ENCODE measurements around the gene MACROD2. TPM values are rescaled to one million over a fixed set of nuclear protein-coding genes. Genes with fewer than 3 reads are reported as not detected.

Gene MACROD2
- total RNA-seq, 4 donors from 2014 or later = 12.6 to 60.3 (median 18.9) TPM

DNA sequence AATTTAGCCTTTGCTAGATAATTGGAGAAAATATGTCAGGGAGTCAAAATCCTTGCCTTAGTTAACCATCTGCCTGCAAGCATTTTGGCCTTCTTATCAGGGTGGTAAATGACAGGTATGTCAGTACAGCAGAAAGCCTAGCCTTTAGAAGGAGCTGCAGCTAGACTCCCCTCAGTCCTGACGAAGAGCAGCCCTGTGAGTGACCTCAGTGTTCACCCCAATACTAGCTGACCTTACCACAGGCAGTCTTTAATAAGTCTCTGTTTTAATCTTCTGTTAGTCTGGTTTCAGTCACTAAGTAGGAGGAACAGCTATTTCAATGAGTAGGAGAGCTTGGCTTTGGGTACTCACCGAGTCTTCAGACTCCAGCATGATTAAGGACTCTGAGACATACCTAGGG is 682.1 kb downstream of the MACROD2 start:
- no peak for DNase-seq (ENCODE audit: low spot score in 2 of 2)
- Histone ChIP-seq H3K36me3 (no peaks in the 10 kb centered on the region), H3K27ac (no peak overlapping the region), H3K27me3 (no peaks in the 10 kb centered on the region), H3K4me3 (no peak overlapping the region), H3K9me3 (no peaks in the 10 kb centered on the region), H3K4me1 (no peaks in the 10 kb centered on the region)
- no peak for TF ChIP-seq EP300 (IDR thresholded peaks at IDR 0.05)
- TF ChIP-seq POLR2AphosphoS5 (IDR thresholded peaks at IDR 0.05) = no peak
- TF ChIP-seq POLR2A (IDR thresholded peaks at IDR 0.05) = no peak
- TF ChIP-seq, protein P1, sequence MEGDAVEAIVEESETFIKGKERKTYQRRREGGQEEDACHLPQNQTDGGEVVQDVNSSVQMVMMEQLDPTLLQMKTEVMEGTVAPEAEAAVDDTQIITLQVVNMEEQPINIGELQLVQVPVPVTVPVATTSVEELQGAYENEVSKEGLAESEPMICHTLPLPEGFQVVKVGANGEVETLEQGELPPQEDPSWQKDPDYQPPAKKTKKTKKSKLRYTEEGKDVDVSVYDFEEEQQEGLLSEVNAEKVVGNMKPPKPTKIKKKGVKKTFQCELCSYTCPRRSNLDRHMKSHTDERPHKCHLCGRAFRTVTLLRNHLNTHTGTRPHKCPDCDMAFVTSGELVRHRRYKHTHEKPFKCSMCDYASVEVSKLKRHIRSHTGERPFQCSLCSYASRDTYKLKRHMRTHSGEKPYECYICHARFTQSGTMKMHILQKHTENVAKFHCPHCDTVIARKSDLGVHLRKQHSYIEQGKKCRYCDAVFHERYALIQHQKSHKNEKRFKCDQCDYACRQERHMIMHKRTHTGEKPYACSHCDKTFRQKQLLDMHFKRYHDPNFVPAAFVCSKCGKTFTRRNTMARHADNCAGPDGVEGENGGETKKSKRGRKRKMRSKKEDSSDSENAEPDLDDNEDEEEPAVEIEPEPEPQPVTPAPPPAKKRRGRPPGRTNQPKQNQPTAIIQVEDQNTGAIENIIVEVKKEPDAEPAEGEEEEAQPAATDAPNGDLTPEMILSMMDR (IDR thresholded peaks at IDR 0.05) = no peak
- WGBS = 55% methylated on average over 2 of the region's 2 CpGs

DNA sequence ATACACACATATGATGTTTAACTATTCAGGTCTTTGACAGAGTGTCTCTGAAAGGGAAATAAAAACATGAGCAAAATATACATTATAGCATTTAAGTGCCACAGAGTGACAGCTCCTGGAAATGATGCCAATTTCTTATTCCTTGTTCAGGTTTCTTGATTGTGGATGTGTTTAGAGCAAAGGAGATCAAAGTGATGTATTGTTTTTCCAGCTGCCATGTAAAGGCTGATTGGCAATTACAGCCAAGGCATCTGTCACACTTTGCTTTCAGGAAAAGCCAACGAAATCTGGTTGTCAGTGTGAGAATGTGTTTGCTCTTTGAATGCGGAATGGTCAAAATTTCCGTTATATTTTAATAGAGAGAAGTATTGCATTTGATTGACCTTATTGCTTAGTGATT is 689.9 kb downstream of the MACROD2 start:
- H3K27ac ChIP-seq = no peak overlapping the region
- no peaks in the 10 kb centered on the region for H3K36me3 ChIP-seq
- H3K27me3 ChIP-seq = no peaks in the 10 kb centered on the region
- DNase-seq (ENCODE audit: low spot score in 2 of 2) = no peak
- H3K4me1 ChIP-seq = no peaks in the 10 kb centered on the region
- 88% methylated on average over 3 of the region's 3 CpGs for WGBS
- H3K4me3 ChIP-seq = no peak overlapping the region
- no peaks in the 10 kb centered on the region for H3K9me3 ChIP-seq
- TF ChIP-seq POLR2A (IDR thresholded peaks at IDR 0.05) (no peak), EP300 (IDR thresholded peaks at IDR 0.05) (no peak), POLR2AphosphoS5 (IDR thresholded peaks at IDR 0.05) (no peak)
- TF ChIP-seq, protein P1 (IDR thresholded peaks at IDR 0.05) = no peak

DNA sequence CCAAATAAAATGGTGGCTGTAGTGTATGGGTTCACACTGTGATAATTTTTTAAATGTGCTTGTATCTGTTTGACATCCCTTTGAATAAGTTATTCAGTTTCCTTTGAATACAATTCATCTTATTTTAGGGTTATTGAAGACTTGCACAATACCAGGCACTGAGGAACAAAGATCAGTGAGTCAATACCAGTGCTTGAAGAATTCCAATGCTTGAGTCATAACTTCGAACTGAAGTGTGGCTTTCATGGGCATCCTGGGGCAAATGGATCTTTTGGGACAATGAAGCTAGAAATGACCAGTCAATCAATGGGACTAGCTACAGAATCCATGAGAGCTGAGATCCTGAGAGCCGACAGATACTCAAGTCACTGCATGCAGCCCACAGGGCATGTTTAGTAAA is 692.0 kb downstream of the MACROD2 start:
- no peak for DNase-seq (ENCODE audit: low spot score in 2 of 2)
- Histone ChIP-seq H3K36me3 (no peaks in the 10 kb centered on the region), H3K9me3 (no peaks in the 10 kb centered on the region), H3K4me1 (no peaks in the 10 kb centered on the region), H3K27me3 (no peaks in the 10 kb centered on the region), H3K4me3 (no peak overlapping the region), H3K27ac (no peak overlapping the region)
- no peak for TF ChIP-seq POLR2A (IDR thresholded peaks at IDR 0.05)
- no peak for TF ChIP-seq EP300 (IDR thresholded peaks at IDR 0.05)
- no peak for TF ChIP-seq POLR2AphosphoS5 (IDR thresholded peaks at IDR 0.05)
- TF ChIP-seq, protein P1 (IDR thresholded peaks at IDR 0.05) = no peak
- 76% methylated on average over 2 of the region's 2 CpGs for WGBS

DNA sequence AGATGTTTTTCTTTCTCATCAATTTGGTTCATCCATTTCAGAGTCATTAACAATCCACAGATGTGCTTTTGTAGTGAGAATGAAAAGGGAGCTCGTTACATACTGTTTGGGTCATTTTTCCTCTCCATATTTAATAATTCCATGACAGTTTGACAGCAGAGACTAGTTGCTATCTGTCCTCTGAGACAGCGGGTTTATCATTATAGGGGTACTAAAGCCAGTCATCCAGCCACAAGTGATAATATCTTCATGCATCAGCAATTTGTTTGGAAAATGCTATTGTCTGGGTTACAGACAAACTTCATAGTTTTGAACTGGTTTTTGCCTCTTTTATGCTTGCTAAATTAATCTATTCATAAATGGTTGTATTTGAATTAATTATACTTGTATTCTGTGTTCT is 692.7 kb downstream of the MACROD2 start:
- H3K4me1 ChIP-seq = no peaks in the 10 kb centered on the region
- H3K4me3 ChIP-seq = no peak overlapping the region
- DNase-seq (ENCODE audit: low spot score in 2 of 2) = no peak
- TF ChIP-seq POLR2A (IDR thresholded peaks at IDR 0.05) (no peak), POLR2AphosphoS5 (IDR thresholded peaks at IDR 0.05) (no peak), EP300 (IDR thresholded peaks at IDR 0.05) (no peak)
- TF ChIP-seq, protein P1 (IDR thresholded peaks at IDR 0.05) = no peak
- no peaks in the 10 kb centered on the region for H3K9me3 ChIP-seq
- H3K36me3 ChIP-seq = no peaks in the 10 kb centered on the region
- H3K27ac ChIP-seq = no peak overlapping the region
- no peaks in the 10 kb centered on the region for H3K27me3 ChIP-seq
- 66% methylated on average over 2 of the region's 2 CpGs for WGBS

DNA sequence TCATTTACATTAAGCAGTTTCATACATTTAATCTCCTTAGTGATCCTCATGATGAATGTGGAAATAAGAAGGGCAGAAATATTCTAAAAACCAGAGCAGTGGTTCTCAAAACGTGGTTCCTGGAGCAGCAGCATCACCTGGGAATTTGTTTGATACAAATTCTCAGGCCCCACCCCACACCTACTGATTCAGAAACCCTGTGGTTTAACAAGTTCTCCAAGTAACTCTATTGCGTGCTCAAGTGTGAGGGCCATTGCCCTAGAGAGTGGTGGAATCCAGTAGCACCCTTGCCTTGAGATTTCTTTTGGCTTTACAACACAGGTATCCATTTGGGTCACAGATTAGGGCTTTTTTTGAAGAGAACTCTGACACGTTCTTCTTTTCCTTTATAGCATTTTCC is 696.7 kb downstream of the MACROD2 start:
- peaks cover 2% of the 10 kb centered on the region for H3K4me1 ChIP-seq
- no peaks in the 10 kb centered on the region for H3K9me3 ChIP-seq
- H3K27me3 ChIP-seq = no peaks in the 10 kb centered on the region
- 64% methylated on average over 3 of the region's 3 CpGs for WGBS
- H3K4me3 ChIP-seq = no peak overlapping the region
- no peaks in the 10 kb centered on the region for H3K36me3 ChIP-seq
- H3K27ac ChIP-seq = no peak overlapping the region
- TF ChIP-seq EP300 (IDR thresholded peaks at IDR 0.05) = no peak
- no peak for TF ChIP-seq POLR2AphosphoS5 (IDR thresholded peaks at IDR 0.05)
- TF ChIP-seq POLR2A (IDR thresholded peaks at IDR 0.05) = no peak
- TF ChIP-seq, protein P1 (IDR thresholded peaks at IDR 0.05) = no peak
- no peak for DNase-seq (ENCODE audit: low spot score in 2 of 2)

All from suprapubic skin (tissue), 4 donors.